Liver (tissue), 3 donors: ENCODE data around the gene GDF3.

Experiments
- EGR1 ChIP-seq, 2 donors: IDR thresholded peaks; 2 replicates each; pipeline ENCODE4 v1.6.1; 2016 to 2018; ENCODE audit warnings: antibody characterized with exemption in 2 of 2, low read depth in 2 of 2
- JUND ChIP-seq, 2 donors: IDR thresholded peaks; 2 replicates each; pipeline ENCODE4 v1.6.1; 2016; ENCODE audit warnings: antibody characterized with exemption in 2 of 2
- TF ChIP-seq, protein P1 (sequence below): fragments of 150-350 bp; IDR thresholded peaks from 2 replicates; pipeline ENCODE4 v1.5.1; 2017; ENCODE audit warnings: improper control_type of control experiment, low read depth, low read length; ENCODE audit not compliant: missing input control
- donor health status: healthy.
- donor health status: healthy.

DNA sequence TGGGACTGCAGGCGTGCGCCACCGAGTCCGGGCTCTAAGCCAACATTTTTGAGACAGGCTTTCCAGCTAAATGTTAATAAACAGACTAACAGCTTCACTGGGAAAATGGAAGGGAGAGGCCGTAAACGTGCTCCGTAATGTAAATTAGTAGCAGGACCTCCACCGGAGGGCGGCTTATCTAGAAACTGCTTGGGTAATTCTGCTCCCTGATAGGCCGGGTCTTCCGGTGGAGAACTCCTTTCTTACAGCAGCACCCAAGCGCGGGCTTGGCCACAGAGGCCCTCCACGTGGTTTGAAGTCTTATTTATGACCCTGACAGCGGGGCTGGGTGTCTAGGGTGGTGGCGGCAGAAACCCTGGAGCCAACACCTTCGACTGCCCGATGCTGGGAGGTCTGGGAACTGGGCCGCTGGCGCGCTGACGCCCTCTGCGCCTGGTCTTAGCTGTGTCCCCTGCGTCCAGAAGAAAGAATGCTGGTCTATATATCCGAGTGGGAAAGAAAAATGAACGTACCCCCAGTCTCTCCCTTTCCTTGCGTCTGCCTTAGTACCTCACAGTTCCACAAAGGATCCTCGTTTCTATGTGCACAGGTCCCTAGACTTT, 17.4 kb upstream of the GDF3 start:
- TF ChIP-seq EGR1 (IDR thresholded peaks at IDR 0.05; ENCODE audit: low read depth in 2 of 2), result no peak
- TF ChIP-seq, protein P1, sequence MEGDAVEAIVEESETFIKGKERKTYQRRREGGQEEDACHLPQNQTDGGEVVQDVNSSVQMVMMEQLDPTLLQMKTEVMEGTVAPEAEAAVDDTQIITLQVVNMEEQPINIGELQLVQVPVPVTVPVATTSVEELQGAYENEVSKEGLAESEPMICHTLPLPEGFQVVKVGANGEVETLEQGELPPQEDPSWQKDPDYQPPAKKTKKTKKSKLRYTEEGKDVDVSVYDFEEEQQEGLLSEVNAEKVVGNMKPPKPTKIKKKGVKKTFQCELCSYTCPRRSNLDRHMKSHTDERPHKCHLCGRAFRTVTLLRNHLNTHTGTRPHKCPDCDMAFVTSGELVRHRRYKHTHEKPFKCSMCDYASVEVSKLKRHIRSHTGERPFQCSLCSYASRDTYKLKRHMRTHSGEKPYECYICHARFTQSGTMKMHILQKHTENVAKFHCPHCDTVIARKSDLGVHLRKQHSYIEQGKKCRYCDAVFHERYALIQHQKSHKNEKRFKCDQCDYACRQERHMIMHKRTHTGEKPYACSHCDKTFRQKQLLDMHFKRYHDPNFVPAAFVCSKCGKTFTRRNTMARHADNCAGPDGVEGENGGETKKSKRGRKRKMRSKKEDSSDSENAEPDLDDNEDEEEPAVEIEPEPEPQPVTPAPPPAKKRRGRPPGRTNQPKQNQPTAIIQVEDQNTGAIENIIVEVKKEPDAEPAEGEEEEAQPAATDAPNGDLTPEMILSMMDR, result no peak
- no peak for TF ChIP-seq JUND (IDR thresholded peaks at IDR 0.05)
